SK-N-SH (cell line): ENCODE measurements around the gene PIAS1. TPM values are rescaled to one million over a fixed set of nuclear protein-coding genes. Genes with fewer than 3 reads are reported as not detected.

Experiments
- CTCF ChIA-PET: fragments of 300-600, 350-600 bp; formaldehyde crosslinking; extraction: SDS; loops from one replicate; lab custom pipeline; 2021; lab: Yijun Ruan, JAX
- POLR2A ChIA-PET: fragments of 350-600 bp; sonication (Branson Sonifier 250); formaldehyde crosslinking; extraction: SDS; loops from one replicate; lab custom pipeline; 2020; ENCODE audit warnings: antibody characterized with exemption, inconsistent platforms; lab: Yijun Ruan, JAX
- DNase-seq: peaks from one replicate; pipeline ENCODE4 v3.0.0; 2012
- H2AFZ ChIP-seq: fragments of 200-600 bp; sonication (generic); 2 replicates; pipeline ENCODE4 v1.8.1; 2016; ENCODE audit warnings: antibody characterized with exemption, mild to moderate bottlenecking, low read depth
- H3F3A ChIP-seq: fragments of 200-600 bp; sonication (generic); replicated peaks from 2 replicates; pipeline ENCODE3; 2016; ENCODE audit warnings: antibody characterized with exemption, mild to moderate bottlenecking; ENCODE audit not compliant: insufficient read depth
- H3K27ac ChIP-seq, 2 experiments: fragments of 200-500 bp in 1 of 2; fragments of 200-600 bp in 1 of 2; sonication (Bioruptor generic) in 1 of 2; sonication (generic), shearing (Covaris generic) in 1 of 2; 2 replicates each; pipeline versions ENCODE4 v1.5.1 to v1.6.1; 2014 to 2016; ENCODE audit warnings: low read depth in 2 of 2, inconsistent platforms in 1 of 2, low read length in 1 of 2, mild to moderate bottlenecking in 1 of 2, mixed read lengths in 1 of 2
- H3K27me3 ChIP-seq: fragments of 200-600 bp; sonication (generic), shearing (Covaris generic); 2 replicates; pipeline ENCODE4 v1.6.1; 2016; ENCODE audit warnings: mixed run types; ENCODE audit not compliant: insufficient read depth
- H3K36me3 ChIP-seq, 2 experiments: fragments of 200-500 bp in 1 of 2; fragments of 200-600 bp in 1 of 2; sonication (Bioruptor generic) in 1 of 2; sonication (generic) in 1 of 2; replicated peaks in 1 of 2; 2 replicates each; pipeline versions ENCODE3 to v1.5.1; 2014 to 2016; ENCODE audit warnings: low read length in 1 of 2, mild to moderate bottlenecking in 1 of 2; ENCODE audit not compliant: insufficient read depth in 2 of 2, control insufficient read depth in 1 of 2
- H3K4me1 ChIP-seq, 2 experiments: fragments of 200-500 bp in 1 of 2; fragments of 200-600 bp in 1 of 2; sonication (Bioruptor generic) in 1 of 2; sonication (generic), shearing (Covaris generic) in 1 of 2; 2 replicates each; pipeline versions ENCODE4 v1.5.1 to v1.6.1; 2014 to 2016; ENCODE audit warnings: low read depth in 1 of 2, low read length in 1 of 2, mixed run types in 1 of 2; ENCODE audit not compliant: insufficient read depth in 2 of 2, control insufficient read depth in 1 of 2
- H3K4me2 ChIP-seq: fragments of 200-600 bp; sonication (generic), shearing (Covaris generic); 2 replicates; pipeline ENCODE4 v1.6.1; 2017; ENCODE audit warnings: mixed run types
- H3K4me3 ChIP-seq, 2 experiments: fragments of 200-500 bp in 1 of 2; fragments of 200-600 bp in 1 of 2; sonication (Bioruptor generic) in 1 of 2; sonication (generic), shearing (Covaris generic) in 1 of 2; 2 replicates each; pipeline versions ENCODE4 v1.5.1 to v1.8.1; 2014 to 2016; ENCODE audit warnings: low read depth in 2 of 2, inconsistent platforms in 1 of 2, low read length in 1 of 2, mild to moderate bottlenecking in 1 of 2, mixed read lengths in 1 of 2, moderate library complexity in 1 of 2
- H3K79me2 ChIP-seq: fragments of 200-600 bp; sonication (generic); 2 replicates; pipeline ENCODE4 v1.8.1; 2017; ENCODE audit warnings: mild to moderate bottlenecking; ENCODE audit not compliant: insufficient read depth
- H3K9ac ChIP-seq: fragments of 200-600 bp; sonication (generic); 2 replicates; pipeline ENCODE4 v1.6.1; 2017; ENCODE audit warnings: mixed run types
- H3K9me2 ChIP-seq: fragments of 200-600 bp; sonication (generic); 2 replicates; pipeline ENCODE4 v1.6.1; 2017; ENCODE audit warnings: mixed run types
- H3K9me3 ChIP-seq: fragments of 200-600 bp; sonication (generic); 2 replicates; pipeline ENCODE4 v1.6.1; 2017; ENCODE audit warnings: mixed run types, mild to moderate bottlenecking, moderate library complexity
- H4K20me1 ChIP-seq: fragments of 200-600 bp; sonication (generic); 2 replicates; pipeline ENCODE4 v1.6.1; 2017; ENCODE audit warnings: mild to moderate bottlenecking, mixed run types; ENCODE audit not compliant: insufficient read depth
- CTCF ChIP-seq: fragments of 200-600 bp; sonication (generic); IDR thresholded peaks from 2 replicates; pipeline ENCODE4 v1.6.1; 2017; ENCODE audit warnings: antibody characterized with exemption, mild to moderate bottlenecking, moderate library complexity
- EP300 ChIP-seq, 2 experiments: IDR thresholded peaks; 2 replicates each; pipeline versions ENCODE4 v1.4.0 to v1.6.1; 2012; ENCODE audit warnings: borderline replicate concordance in 1 of 2, low read depth in 1 of 2, low read length in 1 of 2
- EZH2phosphoT487 ChIP-seq: fragments of 200-600 bp; sonication (generic); IDR thresholded peaks from 2 replicates; pipeline ENCODE4 v1.6.1; 2017; ENCODE audit warnings: low read depth, mixed run types, mild to moderate bottlenecking, antibody characterized with exemption, moderate library complexity, borderline replicate concordance
- FOSL2 ChIP-seq: IDR thresholded peaks from 2 replicates; pipeline ENCODE4 v1.4.0; 2012; ENCODE audit warnings: low read depth, mild to moderate bottlenecking, moderate library complexity, borderline replicate concordance
- FOXJ3 ChIP-seq: sonication (generic); formaldehyde crosslinking; IDR thresholded peaks from 2 replicates; pipeline ENCODE4 v1.5.1; 2020; ENCODE audit warnings: mild to moderate bottlenecking, missing genetic modification reagents
- FOXM1 ChIP-seq: IDR thresholded peaks from 2 replicates; pipeline ENCODE4 v1.4.0; 2012; ENCODE audit warnings: low read depth, mild to moderate bottlenecking
- GABPA ChIP-seq: IDR thresholded peaks from 2 replicates; pipeline ENCODE4 v1.4.0; 2012; ENCODE audit warnings: low read depth, mild to moderate bottlenecking
- IRF3 ChIP-seq: fragments of 150-350 bp; IDR thresholded peaks from 2 replicates; pipeline ENCODE4 v1.6.1; 2016; ENCODE audit warnings: mild to moderate bottlenecking, low read depth, low read length
- JUND ChIP-seq: IDR thresholded peaks from 2 replicates; pipeline ENCODE4 v1.4.0; 2012
- MAX ChIP-seq: IDR thresholded peaks from 2 replicates; pipeline ENCODE4 v1.4.0; 2012; ENCODE audit warnings: low read depth
- MXI1 ChIP-seq: IDR thresholded peaks from 2 replicates; pipeline ENCODE4 v1.6.1; 2012; ENCODE audit warnings: mild to moderate bottlenecking, low read depth, low read length, improper control_type of control experiment
- POLR2AphosphoS5 ChIP-seq: IDR thresholded peaks from 2 replicates; pipeline ENCODE4 v1.6.1; 2012; ENCODE audit warnings: low read depth, low read length
- RAD21 ChIP-seq: IDR thresholded peaks from 2 replicates; pipeline ENCODE4 v1.6.1; 2012; ENCODE audit warnings: mild to moderate bottlenecking, low read length
- RCOR1 ChIP-seq: fragments of 150-350 bp; IDR thresholded peaks from 2 replicates; pipeline ENCODE4 v1.6.1; 2017; ENCODE audit warnings: antibody characterized with exemption, low read length
- RFX5 ChIP-seq: IDR thresholded peaks from 2 replicates; pipeline ENCODE4 v1.6.1; 2012; ENCODE audit warnings: mild to moderate bottlenecking, improper control_type of control experiment, low read length
- SIN3A ChIP-seq: IDR thresholded peaks from 2 replicates; pipeline ENCODE4 v1.6.1; 2012; ENCODE audit warnings: low read depth, mild to moderate bottlenecking, low read length, moderate library complexity, borderline replicate concordance
- TCF12 ChIP-seq: IDR thresholded peaks from 2 replicates; pipeline ENCODE4 v1.4.0; 2012
- TEAD4 ChIP-seq: IDR thresholded peaks from 2 replicates; pipeline ENCODE4 v1.4.0; 2012; ENCODE audit warnings: mild to moderate bottlenecking, borderline replicate concordance; ENCODE audit not compliant: insufficient read depth
- ZBTB33 ChIP-seq: IDR thresholded peaks from 2 replicates; pipeline ENCODE4 v1.4.0; 2012; ENCODE audit warnings: low read depth, borderline replicate concordance
- WGBS: methylation state at CpG from one replicate; pipeline ENCODE4 v1.1.6; 2017; ENCODE audit warnings: low lambda C conversion rate; 5-methylcytosine and 5-hydroxymethylcytosine counted together
- polyA plus RNA-seq, 3 experiments: library from polyadenylated mRNA; depleted of rRNA; stranded (reverse); fragments of >200 nt; gene quantifications; 2 replicates each; pipeline ENCODE4 v1.2.3, GENCODE V29; 2012

PIAS1 gene
- polyA plus RNA-seq, 1 of the 3 experiments (the other 2 are of a cell fraction), result 9.0 TPM

GRCh38 chr15:68114356-68114755 is 60.2 kb downstream of the PIAS1 start:
- ChIA-PET CTCF (interaction anchor here (1.2 to 3.4 kb wide), 2 partner anchors 40 to 251 kb away, joined by 3 to 13 read pairs; no protein-coding TSS in a partner anchor), POLR2A (no interaction called here)
- WGBS, result 11% methylated on average over 1 of the region's 1 CpG
- Histone ChIP-seq H3K9ac (peak overlapping the region; percentile 53; the same call in 1 of the 2 replicates), H4K20me1 (no peaks in the 10 kb centered on the region; the same call in 1 of the 2 replicates), H3F3A (peaks cover 4% of the 10 kb centered on the region), H3K4me1 (peaks cover 9 to 11% of the 10 kb centered on the region in 2 experiments; a peak in 3 of 4 replicates), H3K4me2 (peak overlapping the region; percentile 81), H3K36me3 (no peaks in the 10 kb centered on the region), H3K9me2 (no peaks in the 10 kb centered on the region), H3K79me2 (peaks cover 82% of the 10 kb centered on the region), H2AFZ (no peak overlapping the region), H3K4me3 (peak overlapping the region; percentile 38 to 56; a peak in 3 of 4 replicates), H3K9me3 (no peaks in the 10 kb centered on the region), H3K27me3 (no peaks in the 10 kb centered on the region), H3K27ac (peak overlapping the region; percentile 44 to 54; a peak in 3 of 4 replicates)
- TF ChIP-seq POLR2AphosphoS5, result no peak
- no peak for TF ChIP-seq RFX5
- no peak for TF ChIP-seq IRF3
- TF ChIP-seq JUND, result no peak
- no peak for TF ChIP-seq RAD21
- no peak for TF ChIP-seq FOSL2
- TF ChIP-seq SIN3A, result no peak
- no peak for TF ChIP-seq EZH2phosphoT487
- TF ChIP-seq TCF12, result no peak
- no peak for TF ChIP-seq FOXJ3
- no peak for TF ChIP-seq EP300 (IDR thresholded peaks at IDR 0.05; ENCODE audit: borderline replicate concordance in 1 of 2, low read depth in 1 of 2, low read length in 1 of 2)
- no peak for TF ChIP-seq MXI1
- TF ChIP-seq ZBTB33, result no peak
- DNase-seq, result no peak

- no peaks in the 10 kb centered on the region for H3K9me3 ChIP-seq
- peak overlapping the region; percentile 81 for H3K4me2 ChIP-seq
- H3F3A ChIP-seq, result peaks cover 4% of the 10 kb centered on the region
- peaks cover 9 to 11% of the 10 kb centered on the region in 2 experiments; a peak in 3 of 4 replicates for H3K4me1 ChIP-seq
- H4K20me1 ChIP-seq, result no peaks in the 10 kb centered on the region; the same call in 1 of the 2 replicates
- H3K9ac ChIP-seq, result peak overlapping the region; percentile 53; the same call in 1 of the 2 replicates
- H2AFZ ChIP-seq, result no peak overlapping the region
- no peaks in the 10 kb centered on the region for H3K27me3 ChIP-seq
- H3K36me3 ChIP-seq, result no peaks in the 10 kb centered on the region
- H3K27ac ChIP-seq, result peak overlapping the region; percentile 44 to 54; a peak in 2 of 4 replicates
- H3K9me2 ChIP-seq, result no peaks in the 10 kb centered on the region
- no peak for DNase-seq
- TF ChIP-seq TEAD4 (no peak), FOXJ3 (no peak), CTCF (no peak), MAX (no peak), GABPA (no peak), FOXM1 (no peak), RCOR1 (no peak)
- ChIA-PET POLR2A (no interaction called here), CTCF (interaction anchor here (3.4 kb wide), 1 partner anchor 251 kb away, joined by 13 read pairs; no protein-coding TSS in a partner anchor)
- H3K4me3 ChIP-seq, result peak overlapping the region; percentile 38 to 56; a peak in 3 of 4 replicates
- H3K79me2 ChIP-seq, result peaks cover 82% of the 10 kb centered on the region
- WGBS, result 88% methylated on average over 2 of the region's 2 CpGs
Measured at GRCh38 chr15:68114840-68115239, 60.7 kb downstream of the PIAS1 start.
